CD4-positive, alpha-beta T cell treated with Interleukin-4 for 1 hour (primary cell): ENCODE results near the gene KRT86.
"Not testable (repeated sequence)": the region's sequence is repeated elsewhere in the genome, so short reads cannot be mapped to it uniquely, and the experiment has no call there.

ENCODE experiments used
- DNase-seq, 2 donors: peaks; one replicate each; pipeline ENCODE4 v3.0.0-alpha.2; 2020 to 2022

The KRT86 gene

GRCh38 chr12:52238916-52239646, 35.4 kb upstream of the KRT86 start:
- no peak for DNase-seq

- DNase-seq: no peak
Measured at GRCh38 chr12:52239767-52240166, 34.7 kb upstream of the KRT86 start.

- DNase-seq: not testable (repeated sequence)
Measured at GRCh38 chr12:52240247-52240646, 34.2 kb upstream of the KRT86 start.

GRCh38 chr12:52241205-52241842, 33.1 kb upstream of the KRT86 start:
- DNase-seq: no peak

GRCh38 chr12:52242442-52243258, 31.8 kb upstream of the KRT86 start:
- no peak for DNase-seq

- DNase-seq: no peak
Measured at GRCh38 chr12:52243259-52243855, 31.1 kb upstream of the KRT86 start.

- peak; percentile 57 to 75 for DNase-seq
Measured at GRCh38 chr12:52243856-52244614, 30.4 kb upstream of the KRT86 start.

- DNase-seq: no peak
Measured at GRCh38 chr12:52244615-52244994, 29.8 kb upstream of the KRT86 start.

- DNase-seq: no peak
Measured at GRCh38 chr12:52245259-52245961, 29.0 kb upstream of the KRT86 start.

GRCh38 chr12:52245962-52246569, 28.4 kb upstream of the KRT86 start:
- no peak for DNase-seq

GRCh38 chr12:52246720-52247621, 27.5 kb upstream of the KRT86 start:
- no peak for DNase-seq

GRCh38 chr12:52247622-52248540, 26.6 kb upstream of the KRT86 start:
- no peak for DNase-seq

GRCh38 chr12:52248541-52249461, 25.6 kb upstream of the KRT86 start:
- DNase-seq: no peak

GRCh38 chr12:52249511-52250047, 24.9 kb upstream of the KRT86 start:
- DNase-seq: no peak

- no peak for DNase-seq
Measured at GRCh38 chr12:52250048-52250990, 24.1 kb upstream of the KRT86 start.

- DNase-seq: no peak
Measured at GRCh38 chr12:52251367-52252051, 22.9 kb upstream of the KRT86 start.
